HL-60 (cell line): ENCODE results near the gene RIPOR2.

ENCODE experiments used
- DNase-seq, 2 experiments: peaks; one replicate each; pipeline ENCODE4 v3.0.0-alpha.2; 2010 to 2020; ENCODE audit warnings: low read depth in 1 of 2, low spot score in 1 of 2
- H3K27ac ChIP-seq: fragments of 250-450 bp; sonication (Bioruptor Pico); replicated peaks from 2 replicates; pipeline ENCODE4 v1.5.1; 2020; ENCODE audit warnings: mild to moderate bottlenecking, moderate library complexity
- H3K27me3 ChIP-seq: fragments of 250-450 bp; sonication (Bioruptor Pico); 2 replicates; pipeline ENCODE4 v1.5.1; 2021; ENCODE audit warnings: mild to moderate bottlenecking, moderate library complexity; ENCODE audit not compliant: insufficient read depth, poor library complexity, severe bottlenecking
- H3K4me3 ChIP-seq: replicated peaks from 2 replicates; pipeline ENCODE4 v1.5.1; 2011; ENCODE audit warnings: mild to moderate bottlenecking, control low read depth, low read length; ENCODE audit not compliant: insufficient read depth
- GABPA ChIP-seq: IDR thresholded peaks from 2 replicates; pipeline ENCODE4 v1.6.1; 2012; ENCODE audit warnings: low read depth
- POLR2AphosphoS5 ChIP-seq: IDR thresholded peaks from 2 replicates; pipeline ENCODE4 v1.6.1; 2012; ENCODE audit warnings: low read depth
- REST ChIP-seq: IDR thresholded peaks from 2 replicates; pipeline ENCODE4 v1.6.1; 2012; ENCODE audit warnings: low read depth; ENCODE audit not compliant: insufficient replicate concordance
- SPI1 ChIP-seq: IDR thresholded peaks from 2 replicates; pipeline ENCODE4 v1.6.1; 2012; ENCODE audit warnings: low read depth, mild to moderate bottlenecking, borderline replicate concordance
- TF ChIP-seq, protein P1 (sequence below): IDR thresholded peaks from one replicate; pipeline ENCODE4 v1.5.1; 2011; ENCODE audit warnings: low read length, control low read depth, inconsistent platforms; ENCODE audit not compliant: insufficient read depth

The RIPOR2 gene

DNA sequence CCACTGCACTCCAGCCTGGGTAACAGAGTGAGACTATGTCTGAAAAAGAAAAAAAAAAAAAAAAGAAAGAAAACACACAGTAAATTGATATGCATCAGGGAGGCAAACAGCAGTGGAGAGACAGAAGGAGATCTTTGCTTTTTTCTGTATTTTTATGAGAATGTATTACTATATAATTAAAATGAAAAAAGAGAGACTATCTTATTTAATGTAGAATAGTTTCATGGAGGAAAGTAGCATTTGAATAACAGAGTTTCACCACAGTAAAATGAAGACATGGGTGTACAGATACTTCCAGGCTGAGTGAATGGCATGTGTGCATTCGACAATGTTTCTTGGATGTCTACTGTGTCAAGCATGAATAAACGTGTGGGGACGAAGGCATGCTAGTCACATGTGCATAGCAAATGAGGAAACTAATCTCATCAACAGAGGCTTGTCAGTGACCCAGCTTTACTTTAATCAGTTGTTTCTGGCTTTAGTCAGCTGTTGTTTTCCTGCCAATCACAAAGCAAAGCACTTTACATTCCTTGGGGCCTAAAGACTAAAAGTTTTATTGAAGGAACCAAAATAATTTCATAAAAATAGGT is 81.6 kb downstream of the RIPOR2 start:
- peaks cover 2% of the 10 kb centered on the region for H3K27me3 ChIP-seq
- no peak overlapping the region for H3K4me3 ChIP-seq
- DNase-seq: no peak
- no peak overlapping the region for H3K27ac ChIP-seq
- TF ChIP-seq REST (no peak), POLR2AphosphoS5 (no peak), GABPA (no peak), SPI1 (no peak)
- TF ChIP-seq, protein P1, sequence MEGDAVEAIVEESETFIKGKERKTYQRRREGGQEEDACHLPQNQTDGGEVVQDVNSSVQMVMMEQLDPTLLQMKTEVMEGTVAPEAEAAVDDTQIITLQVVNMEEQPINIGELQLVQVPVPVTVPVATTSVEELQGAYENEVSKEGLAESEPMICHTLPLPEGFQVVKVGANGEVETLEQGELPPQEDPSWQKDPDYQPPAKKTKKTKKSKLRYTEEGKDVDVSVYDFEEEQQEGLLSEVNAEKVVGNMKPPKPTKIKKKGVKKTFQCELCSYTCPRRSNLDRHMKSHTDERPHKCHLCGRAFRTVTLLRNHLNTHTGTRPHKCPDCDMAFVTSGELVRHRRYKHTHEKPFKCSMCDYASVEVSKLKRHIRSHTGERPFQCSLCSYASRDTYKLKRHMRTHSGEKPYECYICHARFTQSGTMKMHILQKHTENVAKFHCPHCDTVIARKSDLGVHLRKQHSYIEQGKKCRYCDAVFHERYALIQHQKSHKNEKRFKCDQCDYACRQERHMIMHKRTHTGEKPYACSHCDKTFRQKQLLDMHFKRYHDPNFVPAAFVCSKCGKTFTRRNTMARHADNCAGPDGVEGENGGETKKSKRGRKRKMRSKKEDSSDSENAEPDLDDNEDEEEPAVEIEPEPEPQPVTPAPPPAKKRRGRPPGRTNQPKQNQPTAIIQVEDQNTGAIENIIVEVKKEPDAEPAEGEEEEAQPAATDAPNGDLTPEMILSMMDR: no peak

DNA sequence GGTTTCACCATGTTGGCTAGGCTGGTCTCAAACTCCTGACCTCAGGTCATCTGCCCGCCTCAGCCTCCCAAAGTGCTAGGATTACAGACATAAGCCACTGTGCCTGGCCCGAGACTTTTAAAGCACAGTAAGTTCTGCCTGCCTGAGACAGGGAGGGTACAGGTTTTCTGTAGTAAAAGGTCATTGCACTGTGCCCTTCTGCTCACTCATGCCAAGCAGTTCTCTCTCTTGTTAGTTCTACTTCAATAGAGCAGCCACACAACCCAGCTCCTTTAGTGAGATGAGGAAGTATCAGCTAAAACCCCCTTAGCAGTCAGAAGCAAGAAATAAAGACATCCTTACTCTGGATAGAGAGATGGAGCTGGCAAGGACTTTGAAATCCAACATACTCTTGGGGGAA is 84.7 kb downstream of the RIPOR2 start:
- TF ChIP-seq REST: no peak
- no peak for TF ChIP-seq GABPA
- no peak for TF ChIP-seq POLR2AphosphoS5
- no peak for TF ChIP-seq SPI1
- TF ChIP-seq, protein P1: no peak
- no peak overlapping the region for H3K4me3 ChIP-seq
- peaks cover 2% of the 10 kb centered on the region for H3K27me3 ChIP-seq
- DNase-seq: no peak
- no peak overlapping the region for H3K27ac ChIP-seq

DNA sequence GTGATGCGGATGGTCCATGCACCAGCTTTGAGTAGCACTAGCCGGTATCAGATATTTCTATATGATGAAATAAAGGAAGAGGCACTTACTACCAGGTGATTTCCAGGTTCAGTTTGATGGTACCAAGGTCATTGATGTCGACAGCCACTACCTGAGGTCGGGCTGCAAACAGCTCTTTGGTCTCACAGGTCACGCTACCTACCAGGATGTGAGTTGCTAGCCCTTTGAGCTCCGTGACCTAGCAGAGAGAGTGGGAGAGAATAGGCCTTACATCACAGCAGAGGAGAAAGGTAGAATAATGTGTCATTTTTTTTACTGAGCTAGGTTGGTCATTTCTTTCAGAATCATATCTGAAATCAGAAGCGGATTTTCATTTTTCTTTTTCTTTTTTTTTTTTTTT is 86.0 kb downstream of the RIPOR2 start:
- H3K4me3 ChIP-seq: no peak overlapping the region
- H3K27me3 ChIP-seq: peaks cover 2% of the 10 kb centered on the region
- DNase-seq: no peak
- TF ChIP-seq POLR2AphosphoS5: no peak
- TF ChIP-seq, protein P1: no peak
- no peak for TF ChIP-seq REST
- no peak for TF ChIP-seq GABPA
- no peak for TF ChIP-seq SPI1
- no peak overlapping the region for H3K27ac ChIP-seq
